Endothelial cell of umbilical vein (primary cell): ENCODE data around the gene PDE8B.

ENCODE experiments used
- CTCF ChIP-seq, 2 donors: IDR thresholded peaks; 1 replicate in 1 of 2; 2 replicates in 1 of 2; pipeline ENCODE4 v1.5.1; 2011; ENCODE audit warnings: low read length in 2 of 2, mild to moderate bottlenecking in 2 of 2, moderate library complexity in 2 of 2, control low read depth in 1 of 2, inconsistent platforms in 1 of 2, low read depth in 1 of 2; ENCODE audit not compliant: insufficient read depth in 1 of 2; ENCODE audit errors: extremely low read depth in 1 of 2
- EZH2 ChIP-seq: IDR thresholded peaks from 2 replicates; pipeline ENCODE4 v1.6.1; 2012; ENCODE audit warnings: borderline replicate concordance, low read depth, mild to moderate bottlenecking, moderate library complexity, low read length, inconsistent platforms; ENCODE audit not compliant: severe bottlenecking
- FOS ChIP-seq: IDR thresholded peaks from 2 replicates; pipeline ENCODE4 v1.6.1; 2011; ENCODE audit warnings: mild to moderate bottlenecking, low read length, moderate library complexity, borderline replicate concordance; ENCODE audit not compliant: insufficient read depth
- GATA2 ChIP-seq: IDR thresholded peaks from 2 replicates; pipeline ENCODE4 v1.7.0; 2011; ENCODE audit warnings: low read depth, mild to moderate bottlenecking, moderate library complexity, mixed read lengths, low read length; ENCODE audit not compliant: insufficient read length, insufficient read depth
- JUN ChIP-seq: IDR thresholded peaks from 2 replicates; pipeline ENCODE4 v1.6.1; 2011; ENCODE audit warnings: borderline replicate concordance, low read depth; ENCODE audit not compliant: insufficient read length, insufficient read depth
- MYC ChIP-seq: IDR thresholded peaks from one replicate; pipeline ENCODE4 v1.6.1; 2011; ENCODE audit warnings: mild to moderate bottlenecking, low read depth, low read length
- POLR2A ChIP-seq: IDR thresholded peaks from 2 replicates; pipeline ENCODE4 v1.6.1; 2012; ENCODE audit warnings: low read depth, mild to moderate bottlenecking, control low read depth, low read length
- POLR2AphosphoS5 ChIP-seq: IDR thresholded peaks from 2 replicates; pipeline ENCODE4 v1.6.1; 2012; ENCODE audit warnings: low read depth, mild to moderate bottlenecking, control low read depth, low read length, moderate library complexity; ENCODE audit not compliant: insufficient read depth
- TF ChIP-seq, protein P1 (sequence below): IDR thresholded peaks from 2 replicates; pipeline ENCODE4 v1.6.1; 2011; ENCODE audit not compliant: insufficient read depth, insufficient read length

DNA sequence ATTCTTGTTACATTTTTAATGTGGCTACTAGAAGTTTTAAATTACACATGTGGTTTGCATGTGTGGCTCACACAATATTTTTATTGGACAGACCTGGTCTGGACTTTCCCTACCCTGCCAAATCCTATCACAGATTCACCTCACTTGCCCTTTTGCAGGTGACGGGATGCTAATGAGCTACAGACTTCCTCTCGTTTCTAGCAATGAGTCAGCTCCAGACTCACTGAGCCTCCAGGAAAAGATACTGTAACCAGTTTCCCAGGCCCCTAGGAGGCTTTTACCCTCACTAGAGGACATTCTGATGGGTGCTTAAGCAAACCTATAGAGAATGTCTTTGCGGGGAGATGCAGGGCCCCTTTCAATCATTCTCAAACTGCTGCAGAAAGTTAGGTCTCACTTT, 146.3 kb downstream of the PDE8B start:
- TF ChIP-seq POLR2A: no peak
- TF ChIP-seq CTCF (IDR thresholded peaks at IDR 0.05; ENCODE audit: extremely low read depth in 1 of 2, insufficient read depth in 1 of 2, low read depth in 1 of 2, low read length in 2 of 2): no peak
- TF ChIP-seq POLR2AphosphoS5: no peak
- no peak for TF ChIP-seq FOS
- TF ChIP-seq MYC: no peak
- TF ChIP-seq, protein P1, sequence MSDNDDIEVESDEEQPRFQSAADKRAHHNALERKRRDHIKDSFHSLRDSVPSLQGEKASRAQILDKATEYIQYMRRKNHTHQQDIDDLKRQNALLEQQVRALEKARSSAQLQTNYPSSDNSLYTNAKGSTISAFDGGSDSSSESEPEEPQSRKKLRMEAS: no peak
- TF ChIP-seq EZH2: no peak
- TF ChIP-seq GATA2: no peak
- TF ChIP-seq JUN: no peak
